A673 (cell line): ENCODE measurements around the gene SLC9A1. TPM values are rescaled to one million over a fixed set of nuclear protein-coding genes. Genes with fewer than 3 reads are reported as not detected.

Experiments
- BruUV-seq: library from RNA; stranded (reverse); fragments of 400-500 nt; replicated peaks from 2 replicates; lab custom pipeline; 2021; lab: Mats Ljungman, UMichigan
- CTCF ChIA-PET: fragments of 300-600 bp; sonication (Branson Sonifier 250); formaldehyde crosslinking; loops from one replicate; lab custom pipeline; 2022; ENCODE audit warnings: antibody characterized with exemption; lab: Charles Lee
- POLR2A ChIA-PET: fragments of 300-600 bp; sonication (Branson Sonifier 250); formaldehyde crosslinking; loops from one replicate; lab custom pipeline; 2022; ENCODE audit warnings: antibody characterized with exemption; ENCODE audit not compliant: low non-redundant PET; lab: Charles Lee
- DNase-seq: peaks from one replicate; pipeline ENCODE4 v3.0.0-alpha.2; 2015; ENCODE audit warnings: low spot score
- H3K27ac ChIP-seq: fragments of 200-600 bp; sonication (generic); 2 replicates; pipeline ENCODE4 v1.5.1; 2016; ENCODE audit warnings: mixed run types, low read depth, mild to moderate bottlenecking, mixed read lengths, antibody characterized with exemption, low read length; ENCODE audit not compliant: poor library complexity, severe bottlenecking
- H3K27me3 ChIP-seq: fragments of 200-600 bp; sonication (generic); replicated peaks from 2 replicates; pipeline ENCODE4 v1.6.1; 2017; ENCODE audit warnings: mixed run types, low read depth, mild to moderate bottlenecking, mixed read lengths, antibody characterized with exemption, low read length; ENCODE audit not compliant: insufficient read depth, poor library complexity
- H3K36me3 ChIP-seq: fragments of 200-600 bp; sonication (generic); 2 replicates; pipeline ENCODE4 v1.6.1; 2016; ENCODE audit warnings: mixed run types, mild to moderate bottlenecking, mixed read lengths, antibody characterized with exemption, low read length; ENCODE audit not compliant: insufficient read depth, poor library complexity, severe bottlenecking
- H3K4me1 ChIP-seq: fragments of 200-600 bp; sonication (generic); 2 replicates; pipeline ENCODE4 v1.6.1; 2017; ENCODE audit warnings: mixed run types, mild to moderate bottlenecking, mixed read lengths, antibody characterized with exemption, low read length; ENCODE audit not compliant: insufficient read depth, poor library complexity, severe bottlenecking
- H3K4me3 ChIP-seq: fragments of 200-600 bp; sonication (generic); 2 replicates; pipeline ENCODE4 v1.5.1; 2016; ENCODE audit warnings: low read depth, mixed run types, mild to moderate bottlenecking, mixed read lengths, low read length; ENCODE audit not compliant: poor library complexity, severe bottlenecking
- H3K9me3 ChIP-seq: fragments of 200-600 bp; sonication (generic); 2 replicates; pipeline ENCODE4 v1.6.1; 2016; ENCODE audit warnings: mixed run types, low read depth, mild to moderate bottlenecking, mixed read lengths, antibody characterized with exemption, low read length; ENCODE audit not compliant: poor library complexity, severe bottlenecking
- EZH2 ChIP-seq: fragments of 200-600 bp; sonication (generic); IDR thresholded peaks from 2 replicates; pipeline ENCODE4 v1.6.1; 2017; ENCODE audit warnings: borderline replicate concordance, low read depth, mild to moderate bottlenecking, mixed read lengths, antibody characterized with exemption, low read length; ENCODE audit not compliant: poor library complexity, severe bottlenecking
- intact Hi-C: fragments of 100-400 bp; cut with micrococcal nuclease; formaldehyde crosslinking; loops from one replicate; pipeline ENCODE4 v1.10.0; 2022; ENCODE audit not compliant: unreplicated experiment
- total RNA-seq: library from RNA; stranded (reverse); gene quantifications from 2 replicates; pipeline ENCODE4 v1.2.3, GENCODE V29; 2021
- TF ChIP-seq, protein P1 (sequence below): fragments of 300-800, 200-600 bp; sonication (generic); conservative IDR thresholded peaks from 2 replicates; pipeline ENCODE4 v1.5.1; 2017; ENCODE audit warnings: low read depth, mild to moderate bottlenecking, antibody characterized with exemption, low read length, moderate library complexity, mixed read lengths

SLC9A1 gene
- total RNA-seq, 1 experiment from 2014 or later = 30.2 TPM

DNA sequence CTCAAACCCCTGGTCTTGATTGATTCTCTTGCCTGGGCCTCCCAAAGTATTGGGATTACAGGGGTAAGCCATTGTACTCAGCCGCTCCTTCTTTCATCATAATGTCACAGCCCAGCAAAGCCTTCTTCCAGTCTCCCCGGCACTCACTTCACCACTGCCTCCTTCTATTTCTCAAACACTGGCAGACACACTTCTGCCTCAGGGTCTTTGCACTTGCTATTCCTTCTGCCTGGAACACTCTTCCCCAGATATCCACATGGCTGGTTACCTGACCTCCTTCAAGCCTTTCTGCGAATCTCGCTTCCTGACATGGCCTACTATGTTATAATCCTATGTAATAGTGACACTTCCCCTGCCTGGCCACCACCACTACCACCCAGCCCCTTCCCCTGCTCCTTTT is 7.2 kb upstream of the SLC9A1 start:
- ChIA-PET CTCF (no interaction called here), POLR2A (no interaction called here)
- Histone ChIP-seq H3K36me3 (no peaks in the 10 kb centered on the region), H3K27ac (no peak overlapping the region), H3K9me3 (no peaks in the 10 kb centered on the region), H3K27me3 (no peaks in the 10 kb centered on the region), H3K4me3 (no peak overlapping the region), H3K4me1 (no peaks in the 10 kb centered on the region)
- intact Hi-C loops = no loop called here
- no peak for DNase-seq
- no TSS peak for BruUV-seq
- TF ChIP-seq EZH2 = no peak
- TF ChIP-seq, protein P1, sequence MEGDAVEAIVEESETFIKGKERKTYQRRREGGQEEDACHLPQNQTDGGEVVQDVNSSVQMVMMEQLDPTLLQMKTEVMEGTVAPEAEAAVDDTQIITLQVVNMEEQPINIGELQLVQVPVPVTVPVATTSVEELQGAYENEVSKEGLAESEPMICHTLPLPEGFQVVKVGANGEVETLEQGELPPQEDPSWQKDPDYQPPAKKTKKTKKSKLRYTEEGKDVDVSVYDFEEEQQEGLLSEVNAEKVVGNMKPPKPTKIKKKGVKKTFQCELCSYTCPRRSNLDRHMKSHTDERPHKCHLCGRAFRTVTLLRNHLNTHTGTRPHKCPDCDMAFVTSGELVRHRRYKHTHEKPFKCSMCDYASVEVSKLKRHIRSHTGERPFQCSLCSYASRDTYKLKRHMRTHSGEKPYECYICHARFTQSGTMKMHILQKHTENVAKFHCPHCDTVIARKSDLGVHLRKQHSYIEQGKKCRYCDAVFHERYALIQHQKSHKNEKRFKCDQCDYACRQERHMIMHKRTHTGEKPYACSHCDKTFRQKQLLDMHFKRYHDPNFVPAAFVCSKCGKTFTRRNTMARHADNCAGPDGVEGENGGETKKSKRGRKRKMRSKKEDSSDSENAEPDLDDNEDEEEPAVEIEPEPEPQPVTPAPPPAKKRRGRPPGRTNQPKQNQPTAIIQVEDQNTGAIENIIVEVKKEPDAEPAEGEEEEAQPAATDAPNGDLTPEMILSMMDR = no peak

DNA sequence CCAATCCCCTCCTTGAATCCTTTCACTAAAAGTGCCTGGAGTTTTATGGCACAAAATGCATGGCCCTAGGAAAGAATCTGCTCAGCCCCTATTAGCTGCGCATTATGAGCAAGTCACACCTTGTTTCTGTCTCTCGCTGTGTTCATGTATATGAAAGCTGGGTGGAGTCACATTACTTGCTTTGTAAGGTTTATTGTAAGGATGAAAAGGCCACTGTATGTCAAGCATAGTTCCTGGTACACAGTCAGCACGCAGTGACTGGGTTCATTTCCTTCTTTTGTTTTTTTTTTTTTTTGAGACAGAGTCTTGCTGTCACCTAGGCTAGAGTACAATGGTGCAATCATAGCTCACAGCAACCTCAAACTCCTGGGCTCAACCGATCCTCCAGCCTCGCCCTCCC is 6.7 kb upstream of the SLC9A1 start:
- no peak for DNase-seq
- ChIA-PET POLR2A (no interaction called here), CTCF (no interaction called here)
- intact Hi-C loops = no loop called here
- no TSS peak for BruUV-seq
- no peak overlapping the region for H3K4me3 ChIP-seq
- no peak for TF ChIP-seq EZH2
- TF ChIP-seq, protein P1 = no peak
- no peaks in the 10 kb centered on the region for H3K27me3 ChIP-seq
- no peaks in the 10 kb centered on the region for H3K9me3 ChIP-seq
- no peak overlapping the region for H3K27ac ChIP-seq
- no peaks in the 10 kb centered on the region for H3K36me3 ChIP-seq
- no peaks in the 10 kb centered on the region for H3K4me1 ChIP-seq

DNA sequence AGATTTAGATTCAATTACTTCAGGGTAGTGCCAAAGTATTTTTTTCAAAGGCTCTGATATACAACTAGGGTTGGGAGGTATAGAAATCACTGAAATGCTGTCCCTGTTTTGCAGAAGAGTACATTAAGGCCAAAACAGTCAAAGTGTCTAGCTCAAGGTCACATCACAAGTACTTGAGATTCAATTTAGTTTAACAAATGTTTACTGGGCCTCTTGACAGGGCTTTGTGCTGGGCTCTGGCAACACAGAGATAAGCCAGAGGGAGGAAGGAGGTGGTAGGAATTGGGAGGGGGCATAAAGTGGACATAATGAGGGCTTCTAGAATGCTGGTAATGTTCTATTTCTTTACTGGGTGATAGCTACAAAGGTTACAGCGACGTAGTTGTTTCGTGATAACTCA is 2.3 kb upstream of the SLC9A1 start:
- no peaks in the 10 kb centered on the region for H3K36me3 ChIP-seq
- no peak for DNase-seq
- no peak for TF ChIP-seq EZH2
- TF ChIP-seq, protein P1 = no peak
- POLR2A ChIA-PET = interaction anchor here (0.6 kb wide), 2 partner anchors 512 to 922 kb away, joined by 3 to 8 read pairs; no protein-coding TSS in a partner anchor
- intact Hi-C loops = loop anchor here (5.0 kb wide), 1 partner anchor 45 kb away; no protein-coding TSS in a partner anchor
- no peak overlapping the region for H3K27ac ChIP-seq
- no peaks in the 10 kb centered on the region for H3K9me3 ChIP-seq
- no TSS peak for BruUV-seq
- CTCF ChIA-PET = no interaction called here
- no peak overlapping the region for H3K4me3 ChIP-seq
- peaks cover 22% of the 10 kb centered on the region for H3K4me1 ChIP-seq
- H3K27me3 ChIP-seq = no peaks in the 10 kb centered on the region
